Activated CD4-positive, CD25-positive, alpha-beta regulatory T cell treated with anti-CD3 and anti-CD28 coated beads, Interleukin-2, amount 50 U/mL, for 24 hours (primary cell): ENCODE results near the gene WSB1.

Source experiments
- ATAC-seq, 2 donors: fragments of 150-1000 bp; cut with Tn5 transposase; one replicate each; pipeline ENCODE4 v1.10.0; 2021; ENCODE audit warnings: mild to moderate bottlenecking in 1 of 2, moderate library complexity in 1 of 2

The WSB1 gene

GRCh38 chr17:27362909-27363308 lies 69.0 kb downstream of the WSB1 start:
- no peak for ATAC-seq

DNA sequence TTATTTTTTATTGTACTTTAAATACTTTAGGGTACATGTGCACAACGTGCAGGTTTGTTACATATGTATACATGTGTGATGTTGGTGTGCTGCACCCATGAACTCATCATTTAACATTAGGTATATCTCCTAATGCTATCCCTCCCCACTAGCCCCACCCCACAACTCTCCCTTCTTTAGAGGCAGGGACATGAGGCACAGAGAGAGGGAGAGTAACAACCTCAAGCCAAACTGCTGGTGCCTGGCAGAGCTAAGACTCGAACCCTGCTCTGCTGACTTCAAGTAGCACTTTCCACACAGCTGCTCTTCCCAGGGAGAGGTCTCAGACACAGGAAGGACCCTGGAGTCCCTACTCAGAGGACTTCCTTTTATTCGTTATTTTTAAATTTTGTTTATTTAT lies 69.4 kb downstream of the WSB1 start:
- no peak for ATAC-seq
